Panc1 (cell line): ENCODE results near the gene HMGA1. TPM values are rescaled to one million over a fixed set of nuclear protein-coding genes. Genes with fewer than 3 reads are reported as not detected.

ENCODE experiments used
- ATAC-seq: fragments of 200-7000 bp; cut with Tn5 transposase; 2 replicates; pipeline ENCODE4 v1.9.1; 2020; ENCODE audit warnings: mild to moderate bottlenecking, moderate library complexity
- BruUV-seq: library from RNA; stranded (reverse); fragments of 400-500 nt; replicated peaks from 2 replicates; lab custom pipeline; 2021; lab: Mats Ljungman, UMichigan
- CTCF ChIA-PET: fragments of 300-600 bp; sonication (Branson Sonifier 250); formaldehyde crosslinking; loops from one replicate; lab custom pipeline; 2022; ENCODE audit warnings: antibody characterized with exemption; lab: Charles Lee
- POLR2A ChIA-PET: fragments of 300-600 bp; sonication (Branson Sonifier 250); formaldehyde crosslinking; loops from one replicate; lab custom pipeline; 2022; ENCODE audit warnings: antibody characterized with exemption; lab: Charles Lee
- DNase-seq: peaks from one replicate; pipeline ENCODE4 v3.0.0-alpha.2; 2010; ENCODE audit warnings: low read depth, low spot score
- H3K27ac ChIP-seq: 2 replicates; pipeline ENCODE4 v1.5.1; 2011; ENCODE audit warnings: mild to moderate bottlenecking, low read length, inconsistent platforms
- H3K27me3 ChIP-seq: fragments of 200-500 bp; sonication (Bioruptor generic); 2 replicates; pipeline ENCODE4 v1.6.0; 2014; ENCODE audit warnings: low read length, inconsistent platforms; ENCODE audit not compliant: control insufficient read depth, insufficient read depth
- H3K36me3 ChIP-seq: fragments of 200-500 bp; sonication (Bioruptor generic); 2 replicates; pipeline ENCODE4 v1.5.1; 2014; ENCODE audit warnings: inconsistent platforms, mild to moderate bottlenecking, low read length, moderate library complexity; ENCODE audit not compliant: control insufficient read depth, insufficient read depth
- H3K4me1 ChIP-seq: 2 replicates; pipeline ENCODE4 v1.5.1; 2011; ENCODE audit warnings: inconsistent platforms, mild to moderate bottlenecking, low read length, moderate library complexity; ENCODE audit not compliant: control insufficient read depth, insufficient read depth
- H3K4me3 ChIP-seq, 2 experiments: 2 replicates each; pipeline ENCODE4 v1.5.1; 2011 to 2012; ENCODE audit warnings: low read depth in 2 of 2, low read length in 2 of 2, mild to moderate bottlenecking in 2 of 2, inconsistent platforms in 1 of 2, moderate library complexity in 1 of 2
- H3K9me3 ChIP-seq: fragments of 200-500 bp; sonication (Bioruptor generic); 2 replicates; pipeline ENCODE4 v1.5.1; 2014; ENCODE audit warnings: low read depth, mild to moderate bottlenecking, inconsistent platforms, low read length, moderate library complexity; ENCODE audit not compliant: control insufficient read depth, insufficient read depth
- POLR2AphosphoS5 ChIP-seq: IDR thresholded peaks from 2 replicates; pipeline ENCODE4 v1.6.1; 2012; ENCODE audit warnings: mild to moderate bottlenecking, low read depth, low read length, moderate library complexity
- REST ChIP-seq, 2 experiments: IDR thresholded peaks; 2 replicates each; pipeline ENCODE4 v1.6.1; 2011 to 2012; ENCODE audit warnings: low read depth in 2 of 2, control low read depth in 1 of 2, low read length in 1 of 2, mild to moderate bottlenecking in 1 of 2, moderate library complexity in 1 of 2; ENCODE audit not compliant: insufficient read depth in 1 of 2
- SIN3A ChIP-seq: IDR thresholded peaks from 2 replicates; pipeline ENCODE4 v1.6.1; 2012; ENCODE audit warnings: low read depth, mild to moderate bottlenecking, low read length, moderate library complexity, borderline replicate concordance; ENCODE audit not compliant: insufficient read depth
- TCF7L2 ChIP-seq: IDR thresholded peaks from 2 replicates; pipeline ENCODE4 v1.6.1; 2011; ENCODE audit warnings: mild to moderate bottlenecking, low read depth, low read length, inconsistent platforms
- in situ Hi-C: cut with HindIII; loops from 2 replicates; pipeline ENCODE4 v1.10.0; 2016; ENCODE audit warnings: low sequenced_read_pairs, low pct_unique_long_range_greater_than_20kb
- intact Hi-C: fragments of 100-400 bp; cut with micrococcal nuclease; formaldehyde crosslinking; loops from one replicate; pipeline ENCODE4 v1.10.0; 2022; ENCODE audit not compliant: unreplicated experiment
- total RNA-seq: library from RNA; stranded (reverse); gene quantifications from one replicate; pipeline ENCODE4 v1.2.1, GENCODE V29; 2021; ENCODE audit not compliant: unreplicated experiment
- TF ChIP-seq, protein P1 (sequence below): fragments of 450-650 bp; IDR thresholded peaks from 2 replicates; pipeline ENCODE4 v1.5.1; 2017; ENCODE audit warnings: mild to moderate bottlenecking

HMGA1 gene
- total RNA-seq, 1 experiment from 2014 or later = 444 TPM

DNA sequence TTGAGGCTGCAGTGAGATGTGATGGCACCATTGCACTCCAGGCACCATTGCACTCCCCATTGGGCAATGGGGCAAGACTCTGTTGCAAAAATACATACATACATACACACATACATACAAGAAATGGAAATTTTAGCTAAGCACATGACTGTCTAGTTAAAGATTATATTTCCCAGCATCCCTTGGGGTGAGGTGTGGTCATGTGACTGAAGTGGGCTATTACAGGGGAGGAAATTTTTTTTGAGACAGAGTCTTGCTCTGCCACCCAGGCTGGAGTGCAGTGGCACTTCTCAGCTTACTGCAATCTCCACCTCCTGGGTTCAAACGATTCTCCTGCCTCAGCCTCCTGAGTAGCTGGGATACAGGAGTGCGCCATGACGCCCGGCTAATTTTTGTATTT, 32.0 kb upstream of the HMGA1 start:
- ATAC-seq (no peak), DNase-seq (no peak)
- BruUV-seq = no TSS peak
- Histone ChIP-seq H3K4me3 (no peak overlapping the region), H3K9me3 (no peaks in the 10 kb centered on the region), H3K4me1 (no peaks in the 10 kb centered on the region), H3K27ac (no peak overlapping the region), H3K27me3 (no peaks in the 10 kb centered on the region), H3K36me3 (no peaks in the 10 kb centered on the region)
- no peak for TF ChIP-seq SIN3A
- TF ChIP-seq TCF7L2 = no peak
- TF ChIP-seq POLR2AphosphoS5 = no peak
- TF ChIP-seq, protein P1, sequence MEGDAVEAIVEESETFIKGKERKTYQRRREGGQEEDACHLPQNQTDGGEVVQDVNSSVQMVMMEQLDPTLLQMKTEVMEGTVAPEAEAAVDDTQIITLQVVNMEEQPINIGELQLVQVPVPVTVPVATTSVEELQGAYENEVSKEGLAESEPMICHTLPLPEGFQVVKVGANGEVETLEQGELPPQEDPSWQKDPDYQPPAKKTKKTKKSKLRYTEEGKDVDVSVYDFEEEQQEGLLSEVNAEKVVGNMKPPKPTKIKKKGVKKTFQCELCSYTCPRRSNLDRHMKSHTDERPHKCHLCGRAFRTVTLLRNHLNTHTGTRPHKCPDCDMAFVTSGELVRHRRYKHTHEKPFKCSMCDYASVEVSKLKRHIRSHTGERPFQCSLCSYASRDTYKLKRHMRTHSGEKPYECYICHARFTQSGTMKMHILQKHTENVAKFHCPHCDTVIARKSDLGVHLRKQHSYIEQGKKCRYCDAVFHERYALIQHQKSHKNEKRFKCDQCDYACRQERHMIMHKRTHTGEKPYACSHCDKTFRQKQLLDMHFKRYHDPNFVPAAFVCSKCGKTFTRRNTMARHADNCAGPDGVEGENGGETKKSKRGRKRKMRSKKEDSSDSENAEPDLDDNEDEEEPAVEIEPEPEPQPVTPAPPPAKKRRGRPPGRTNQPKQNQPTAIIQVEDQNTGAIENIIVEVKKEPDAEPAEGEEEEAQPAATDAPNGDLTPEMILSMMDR = no peak
- no peak for TF ChIP-seq REST (IDR thresholded peaks at IDR 0.05; ENCODE audit: insufficient read depth in 1 of 2, low read depth in 2 of 2, low read length in 1 of 2)
- CTCF ChIA-PET = no interaction called here
- in situ Hi-C loops (no loop called here), intact Hi-C loops (no loop called here)
- POLR2A ChIA-PET = no interaction called here

GRCh38 chr6:34205466-34205865, 31.2 kb upstream of the HMGA1 start:
- H3K4me3 ChIP-seq = no peak overlapping the region
- TF ChIP-seq SIN3A (no peak), POLR2AphosphoS5 (no peak), TCF7L2 (no peak), REST (IDR thresholded peaks at IDR 0.05; ENCODE audit: insufficient read depth in 1 of 2, low read depth in 2 of 2, low read length in 1 of 2) (no peak)
- TF ChIP-seq, protein P1 = no peak
- no peaks in the 10 kb centered on the region for H3K27me3 ChIP-seq
- no peaks in the 10 kb centered on the region for H3K4me1 ChIP-seq
- no peaks in the 10 kb centered on the region for H3K36me3 ChIP-seq
- H3K27ac ChIP-seq = no peak overlapping the region
- intact Hi-C loops (no loop called here), in situ Hi-C loops (no loop called here)
- no TSS peak for BruUV-seq
- ATAC-seq (peak; percentile 15; the same call in 1 of the 2 replicates), DNase-seq (no peak)
- no peaks in the 10 kb centered on the region for H3K9me3 ChIP-seq
- ChIA-PET CTCF (no interaction called here), POLR2A (no interaction called here)
